ENCODE measurements around the gene ARHGAP26.

The ARHGAP26 gene

DNA sequence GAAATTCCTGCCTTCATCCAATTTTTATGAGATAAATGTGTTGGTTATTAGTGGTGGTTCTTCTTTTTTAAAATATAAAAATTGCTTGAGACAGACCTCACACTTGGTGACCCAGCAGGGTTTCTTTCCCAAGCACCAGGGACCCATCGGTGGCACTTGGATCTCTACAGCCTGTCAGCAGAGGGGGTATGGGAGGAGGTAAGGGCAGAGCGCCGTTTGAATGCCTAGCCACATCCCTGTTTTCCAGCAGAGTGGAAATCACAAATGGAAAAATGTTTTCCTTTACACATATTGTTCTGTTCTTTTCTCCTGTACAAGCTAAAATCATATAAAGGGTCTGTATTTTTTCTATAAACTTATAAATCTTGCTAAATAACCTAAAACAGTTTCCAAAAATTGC, 385.3 kb downstream of the ARHGAP26 start:
- DNase-seq = no peak

DNA sequence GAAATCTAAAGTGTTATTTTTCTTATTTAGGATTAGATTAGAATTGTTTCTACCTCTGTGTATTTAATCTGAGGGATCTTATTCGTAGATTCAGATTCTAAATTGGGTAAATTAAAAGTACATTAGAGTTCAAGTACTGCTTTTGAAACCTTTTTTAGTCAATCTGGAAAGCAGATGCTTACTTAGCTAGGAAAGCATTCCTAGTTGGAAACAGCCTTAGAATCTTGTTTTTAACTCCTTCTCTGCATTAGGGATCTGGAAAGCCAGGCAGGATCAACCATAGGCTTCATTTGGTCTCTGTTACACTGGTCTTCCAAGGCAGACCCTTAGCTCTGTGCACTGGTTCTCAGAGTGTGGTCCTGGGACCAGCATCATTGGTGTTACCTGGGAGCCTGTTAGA, 385.9 kb downstream of the ARHGAP26 start:
- DNase-seq = no peak

GRCh38 chr5:143156572-143156971, 386.4 kb downstream of the ARHGAP26 start:
- no peak for DNase-seq

DNA sequence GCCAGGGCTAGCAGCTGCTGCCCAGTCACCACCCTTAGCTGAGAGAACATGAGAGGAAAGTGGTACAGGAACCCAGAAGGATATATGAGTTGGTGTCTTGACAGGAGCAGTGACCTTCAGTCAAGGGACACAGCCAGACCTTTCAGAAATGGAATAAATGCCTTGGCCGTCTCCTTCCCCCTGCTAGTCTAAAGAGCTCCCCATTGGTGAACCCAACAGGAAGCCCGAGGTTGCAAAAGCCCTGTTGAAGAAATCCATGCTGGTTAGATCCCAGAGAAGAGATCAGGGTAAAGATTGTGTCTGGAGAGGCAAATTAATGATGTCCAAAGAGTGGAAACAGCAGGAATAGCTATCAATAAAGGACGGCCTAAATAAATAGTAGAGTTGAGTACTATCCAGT, 388.9 kb downstream of the ARHGAP26 start:
- DNase-seq = no peak

- DNase-seq = no peak
Observed at GRCh38 chr5:143161885-143162540, 391.8 kb downstream of the ARHGAP26 start.

DNA sequence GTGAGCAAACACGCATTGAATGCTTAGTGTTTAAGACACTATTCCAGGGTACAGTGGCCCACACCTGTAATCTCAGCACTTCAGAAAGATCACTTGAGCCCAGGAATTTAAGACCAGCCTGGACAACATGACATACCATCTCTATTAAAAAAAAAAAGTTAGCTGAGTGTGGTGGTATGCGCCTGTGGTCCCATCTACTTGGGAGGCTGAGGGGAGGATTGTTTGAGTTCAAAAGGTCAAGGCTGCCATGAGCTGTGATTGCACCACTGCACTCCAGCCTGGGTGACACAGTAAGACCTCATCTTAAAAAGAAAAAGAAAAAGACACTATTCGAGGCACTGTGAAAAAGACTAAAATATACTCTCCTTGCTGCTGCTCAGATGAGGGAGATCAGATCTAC, 392.6 kb downstream of the ARHGAP26 start:
- no peak for DNase-seq

- no peak for DNase-seq
Observed at GRCh38 chr5:143164557-143164956, 394.4 kb downstream of the ARHGAP26 start.

DNA sequence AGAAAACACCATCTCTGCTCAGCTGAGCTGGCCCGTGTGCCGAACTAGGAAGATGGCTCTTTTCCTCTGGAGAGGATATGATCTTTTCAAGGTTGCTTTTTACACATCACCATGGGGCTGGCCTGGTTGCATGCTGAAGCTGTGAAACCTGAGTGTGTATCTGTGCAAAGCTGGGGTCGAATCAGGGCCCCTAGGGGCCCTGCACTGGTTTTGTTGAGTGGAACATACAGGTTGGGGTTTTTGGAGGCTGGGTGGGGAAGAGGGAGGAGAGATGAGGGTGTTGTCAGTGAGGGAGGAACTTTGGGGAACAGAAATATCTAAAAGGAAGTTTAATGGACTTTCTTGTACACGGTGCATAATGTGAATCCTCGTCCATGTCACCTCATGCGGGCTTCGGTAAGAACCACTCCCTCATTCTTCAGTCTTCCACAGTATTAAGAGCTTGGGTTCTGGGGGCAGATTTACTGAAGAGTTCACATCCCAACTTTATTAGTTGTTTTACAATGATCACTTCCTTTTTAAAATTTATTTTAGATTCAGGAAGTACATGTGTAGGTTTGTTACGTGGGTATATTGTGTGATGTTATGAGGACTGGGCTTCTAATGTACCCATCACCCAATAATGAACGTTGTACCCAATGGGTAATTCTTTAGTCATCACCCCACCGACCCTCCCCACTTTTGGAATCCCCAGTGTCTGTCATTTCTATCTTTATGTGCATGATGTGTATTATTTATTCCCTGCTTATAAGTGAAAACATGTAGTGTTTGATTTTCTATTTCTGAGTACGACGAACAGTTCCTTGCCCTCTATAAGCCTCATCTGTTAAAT, 395.1 kb downstream of the ARHGAP26 start:
- no peak for DNase-seq

GRCh38 chr5:143166090-143166489, 395.9 kb downstream of the ARHGAP26 start:
- no peak for DNase-seq

- no peak for DNase-seq
Observed at GRCh38 chr5:143166661-143167420, 396.7 kb downstream of the ARHGAP26 start.

DNA sequence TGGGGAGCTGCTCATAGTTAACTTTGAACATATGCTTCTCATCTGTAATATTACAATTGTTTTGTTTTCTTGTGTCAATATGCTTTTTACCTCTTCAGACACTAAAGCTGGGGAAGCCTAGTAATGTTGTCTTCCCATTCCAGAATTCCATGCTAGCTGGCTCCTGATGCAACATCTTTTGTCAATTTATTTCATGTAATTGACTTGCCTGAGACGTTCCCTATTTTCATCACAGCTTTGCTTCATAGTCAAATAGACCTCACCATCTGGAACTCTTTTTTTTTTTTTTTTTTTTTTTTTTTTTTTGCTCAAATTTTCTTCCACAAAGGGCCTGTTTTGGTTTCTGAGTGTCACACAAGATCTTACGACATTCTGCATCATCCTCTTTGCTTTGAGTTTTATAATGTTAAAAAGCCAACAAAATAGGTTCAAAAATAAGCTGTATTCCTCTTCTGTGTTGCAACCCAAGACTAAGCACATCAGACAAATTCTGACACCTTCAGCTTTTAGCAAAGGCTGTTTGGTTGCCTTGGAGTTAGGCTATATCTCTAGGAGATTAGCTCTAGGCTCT, 398.1 kb downstream of the ARHGAP26 start:
- no peak for DNase-seq

- DNase-seq = no peak
Observed at GRCh38 chr5:143168921-143169810, 399.0 kb downstream of the ARHGAP26 start.

DNA sequence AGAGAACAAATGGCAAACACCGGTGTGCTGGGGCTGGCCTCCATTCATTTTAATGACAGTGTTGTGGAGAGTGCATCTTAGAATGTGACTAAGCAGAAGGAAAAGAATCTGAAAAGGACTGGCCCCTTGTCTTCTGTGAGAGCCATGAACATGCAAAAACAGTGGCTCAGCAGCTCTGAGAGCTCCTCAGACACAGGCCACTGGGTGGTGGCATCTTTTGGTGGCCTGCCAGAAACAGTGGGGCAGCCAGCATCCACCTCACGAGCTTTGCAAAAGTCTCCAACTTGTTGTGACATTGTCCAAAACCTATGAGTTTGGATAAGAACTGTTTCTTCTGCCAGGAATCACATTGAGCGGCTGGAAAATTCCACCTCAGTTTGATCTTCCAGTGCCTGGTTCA, 399.9 kb downstream of the ARHGAP26 start:
- no peak for DNase-seq

DNA sequence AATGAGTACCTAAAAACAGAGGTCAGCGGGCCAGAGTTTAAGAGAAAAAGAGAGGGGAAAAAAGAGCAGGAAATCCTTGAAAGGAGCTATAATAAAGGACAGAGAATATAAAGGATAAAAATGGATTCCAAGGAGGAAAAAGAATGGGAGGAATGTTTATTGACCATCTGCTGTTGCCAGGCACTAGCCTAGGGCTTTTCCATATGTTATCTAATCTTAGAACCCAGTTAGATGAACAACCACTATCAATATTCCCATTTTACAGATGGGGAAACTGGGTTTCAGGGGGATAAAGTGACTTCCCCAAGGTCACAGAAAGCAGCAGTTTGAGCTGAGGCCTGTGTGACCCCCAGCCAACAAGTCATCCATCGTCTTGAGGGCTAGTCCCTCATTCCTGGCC, 400.8 kb downstream of the ARHGAP26 start:
- no peak for DNase-seq

- no peak for DNase-seq
Observed at GRCh38 chr5:143172739-143173138, 402.6 kb downstream of the ARHGAP26 start.

- no peak for DNase-seq
Observed at GRCh38 chr5:143173139-143173889, 403.1 kb downstream of the ARHGAP26 start.

DNA sequence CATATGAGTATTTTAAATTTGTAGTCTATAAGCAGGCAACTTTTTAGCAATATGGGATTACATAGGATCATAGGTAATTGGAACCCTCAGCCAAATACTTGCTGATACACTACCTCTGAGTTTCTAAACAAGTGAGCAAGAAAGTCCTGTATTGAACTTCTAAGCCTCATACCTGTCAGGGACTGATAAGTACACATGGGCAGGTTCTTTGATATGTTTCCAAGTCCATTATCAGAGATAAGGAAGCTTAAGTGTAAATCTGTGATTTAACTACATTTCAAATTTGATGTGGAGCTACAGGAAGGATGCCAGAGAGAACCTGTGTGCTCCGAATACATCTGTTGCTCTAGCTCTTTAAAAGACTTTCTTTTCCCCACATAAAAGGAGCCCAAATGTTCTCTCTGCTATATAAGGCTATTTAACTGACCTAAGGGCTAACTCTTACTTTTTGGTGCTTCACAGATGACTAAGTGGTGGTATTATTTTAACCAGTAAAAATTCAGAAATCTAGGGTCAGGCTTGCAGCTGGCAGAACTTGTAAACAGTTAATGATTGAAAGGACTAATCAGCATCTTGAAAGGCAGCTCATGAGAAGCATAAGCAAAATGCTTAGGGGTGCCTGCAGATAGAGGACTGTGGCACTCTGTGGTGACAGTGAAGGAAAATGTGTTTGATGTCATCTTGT, 404.7 kb downstream of the ARHGAP26 start:
- no peak for DNase-seq

DNA sequence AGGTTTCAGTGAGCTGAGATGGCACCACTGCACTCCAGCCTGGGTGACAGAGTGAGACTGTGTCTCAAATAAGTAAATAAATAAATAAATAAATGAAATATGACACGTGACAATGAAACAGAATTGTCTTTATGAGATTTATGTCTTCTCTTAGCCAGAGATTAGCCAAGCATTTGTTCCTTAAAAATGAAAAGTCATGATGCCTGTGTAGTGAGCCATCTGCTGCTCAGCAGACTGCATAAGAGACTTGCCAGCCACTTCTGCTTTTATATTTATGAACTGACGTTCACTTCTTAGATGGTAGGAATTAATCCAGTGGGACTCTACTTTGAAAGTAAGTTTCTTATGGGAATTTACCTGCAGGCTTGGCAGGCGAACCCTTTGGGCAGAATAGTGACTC, 405.9 kb downstream of the ARHGAP26 start:
- DNase-seq = no peak

- DNase-seq = no peak
Observed at GRCh38 chr5:143177263-143177983, 407.2 kb downstream of the ARHGAP26 start.

GRCh38 chr5:143179126-143179740, 409.1 kb downstream of the ARHGAP26 start:
- no peak for DNase-seq

Data from NK-92 treated with Interleukin-12 subunit alpha and Interleukin-12 subunit beta, amount 100 ng/mL, for 24 hours (cell line).